GM12874 (cell line): ENCODE measurements around the gene C6orf118.

Experiments used
- TF ChIP-seq, protein P1 (sequence below): IDR thresholded peaks from 2 replicates; pipeline ENCODE4 v1.5.1; 2011; ENCODE audit warnings: low read depth, mild to moderate bottlenecking, control low read depth, low read length, moderate library complexity; ENCODE audit not compliant: insufficient read depth

The C6orf118 gene

DNA sequence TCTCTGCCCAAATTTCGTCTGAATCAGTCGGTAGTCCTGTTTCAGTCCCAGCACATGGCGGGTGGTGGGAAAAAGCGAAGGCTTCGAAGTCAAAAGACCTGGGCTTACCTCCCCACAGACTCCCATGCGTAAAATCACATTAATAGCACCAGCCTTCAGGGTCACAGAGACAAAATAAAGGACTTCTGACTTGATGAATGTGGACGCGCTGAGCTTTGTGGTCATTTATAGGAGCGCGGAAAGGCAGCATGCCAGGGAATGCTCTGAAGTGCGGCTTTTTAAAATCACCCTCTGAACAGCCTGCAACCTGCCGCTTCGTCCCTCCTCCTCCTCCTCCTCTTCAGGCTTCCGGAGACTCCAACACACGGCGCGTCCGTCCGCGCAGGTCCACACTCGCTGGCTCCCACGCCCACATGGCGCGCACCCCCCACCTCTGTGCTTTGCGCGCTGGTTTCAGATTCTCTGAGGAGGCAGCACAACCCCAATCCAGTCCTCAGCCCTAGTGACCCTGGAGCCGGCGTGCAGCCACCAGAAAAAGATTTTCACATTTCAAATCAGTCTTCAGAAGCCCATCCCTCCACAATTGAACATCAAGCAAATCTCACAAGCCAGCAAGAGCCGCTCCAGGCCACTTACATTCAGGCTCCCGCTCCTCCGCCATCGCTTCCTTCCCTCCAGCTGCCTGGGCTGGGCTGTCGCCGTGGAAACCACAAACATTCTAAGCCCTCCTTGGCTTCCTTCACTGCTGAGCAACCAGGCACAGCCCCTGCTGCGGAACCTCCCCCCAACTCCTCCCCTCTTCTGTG lies at the start of gene C6orf118:
Gene C6orf118 (minus strand): TSS at position 680 of the 806 bp plus-strand sequence. CDS start 19 bp downstream, at position 661.
- TF ChIP-seq, protein P1, sequence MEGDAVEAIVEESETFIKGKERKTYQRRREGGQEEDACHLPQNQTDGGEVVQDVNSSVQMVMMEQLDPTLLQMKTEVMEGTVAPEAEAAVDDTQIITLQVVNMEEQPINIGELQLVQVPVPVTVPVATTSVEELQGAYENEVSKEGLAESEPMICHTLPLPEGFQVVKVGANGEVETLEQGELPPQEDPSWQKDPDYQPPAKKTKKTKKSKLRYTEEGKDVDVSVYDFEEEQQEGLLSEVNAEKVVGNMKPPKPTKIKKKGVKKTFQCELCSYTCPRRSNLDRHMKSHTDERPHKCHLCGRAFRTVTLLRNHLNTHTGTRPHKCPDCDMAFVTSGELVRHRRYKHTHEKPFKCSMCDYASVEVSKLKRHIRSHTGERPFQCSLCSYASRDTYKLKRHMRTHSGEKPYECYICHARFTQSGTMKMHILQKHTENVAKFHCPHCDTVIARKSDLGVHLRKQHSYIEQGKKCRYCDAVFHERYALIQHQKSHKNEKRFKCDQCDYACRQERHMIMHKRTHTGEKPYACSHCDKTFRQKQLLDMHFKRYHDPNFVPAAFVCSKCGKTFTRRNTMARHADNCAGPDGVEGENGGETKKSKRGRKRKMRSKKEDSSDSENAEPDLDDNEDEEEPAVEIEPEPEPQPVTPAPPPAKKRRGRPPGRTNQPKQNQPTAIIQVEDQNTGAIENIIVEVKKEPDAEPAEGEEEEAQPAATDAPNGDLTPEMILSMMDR: no peak

DNA sequence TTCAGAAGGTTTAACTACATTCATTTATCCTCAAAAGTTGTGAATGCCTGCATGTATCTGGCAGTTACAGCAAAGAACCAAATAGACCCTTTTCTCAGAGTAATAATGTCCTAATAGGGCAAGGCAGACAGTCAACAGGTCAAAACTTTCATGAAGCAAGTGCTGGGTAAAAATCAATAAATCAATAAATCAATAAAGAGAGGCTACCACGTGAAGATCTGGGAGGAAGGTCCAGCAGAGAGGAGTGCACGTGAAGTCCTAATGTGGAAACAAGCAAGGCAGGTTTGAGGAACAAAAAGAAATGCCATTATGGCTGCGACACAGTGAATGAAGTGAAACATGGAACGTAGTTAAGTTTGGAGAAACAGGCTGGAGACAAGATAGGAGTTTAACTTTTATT lies 36.3 kb upstream of the C6orf118 start:
- TF ChIP-seq, protein P1: no peak

DNA sequence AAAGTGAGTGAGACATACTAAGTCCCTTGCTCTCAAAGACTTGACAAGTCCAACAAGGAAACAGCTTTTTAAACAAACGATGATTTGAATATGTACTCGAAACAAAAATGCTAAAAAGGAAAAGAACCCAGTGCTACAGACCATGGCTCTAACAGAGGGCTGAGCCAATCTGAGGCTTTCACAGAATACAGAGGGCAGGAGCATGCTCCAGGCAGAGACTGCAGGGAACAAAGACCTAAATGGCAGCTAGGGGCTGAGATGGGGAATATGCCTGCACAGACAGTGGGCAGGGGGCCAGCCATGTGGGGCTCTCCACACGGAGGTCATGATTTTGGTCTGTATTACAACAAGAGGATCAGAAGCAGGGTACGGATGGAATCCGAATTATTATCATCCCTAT lies 31.1 kb upstream of the C6orf118 start:
- TF ChIP-seq, protein P1: no peak

DNA sequence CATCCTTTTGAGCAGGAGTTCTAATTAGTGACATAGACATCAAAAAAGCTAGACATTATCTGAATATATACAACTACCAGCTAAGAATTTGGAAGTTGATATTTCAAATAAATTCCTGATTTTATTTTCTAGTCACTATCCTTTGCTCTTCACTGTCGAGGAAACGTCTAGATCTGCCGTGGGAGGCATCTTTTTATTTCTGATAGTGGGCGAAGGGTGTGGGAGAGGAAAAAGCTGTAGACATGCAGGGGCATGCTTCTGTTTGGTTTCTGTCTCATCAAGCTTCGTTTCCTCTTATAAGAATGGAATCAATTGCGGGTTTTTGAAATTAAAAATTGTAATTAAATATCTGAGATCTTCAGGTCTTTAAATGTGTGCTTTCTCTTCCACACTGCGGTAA lies 16.2 kb upstream of the C6orf118 start:
- TF ChIP-seq, protein P1: no peak

DNA sequence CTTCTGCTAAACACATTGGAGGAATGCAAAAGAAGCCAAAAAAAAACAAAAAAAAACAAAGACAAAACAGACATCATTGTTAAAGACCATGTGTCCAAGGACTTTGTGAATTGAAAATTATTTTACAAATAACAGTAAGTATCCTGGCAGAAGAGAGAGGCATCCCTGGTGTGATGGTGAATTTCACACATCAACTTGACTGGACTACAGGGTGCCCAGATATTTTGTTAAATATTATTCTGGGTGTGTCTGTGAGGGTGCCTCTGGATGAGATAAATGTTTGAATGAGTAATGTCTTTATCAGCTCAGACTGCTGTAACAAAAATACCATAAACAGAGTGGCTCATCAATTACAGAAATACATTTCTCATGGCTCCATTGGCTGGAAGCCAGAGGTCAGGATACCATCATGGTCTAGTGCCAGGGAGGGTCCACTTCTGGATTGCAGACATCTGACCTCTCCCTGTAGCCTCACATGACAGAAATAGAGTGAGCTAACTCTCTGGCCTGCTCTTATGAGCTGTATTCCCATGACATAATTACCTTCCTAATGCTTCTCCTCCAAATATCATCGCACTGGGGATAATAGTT lies 12.2 kb upstream of the C6orf118 start:
- TF ChIP-seq, protein P1: no peak

DNA sequence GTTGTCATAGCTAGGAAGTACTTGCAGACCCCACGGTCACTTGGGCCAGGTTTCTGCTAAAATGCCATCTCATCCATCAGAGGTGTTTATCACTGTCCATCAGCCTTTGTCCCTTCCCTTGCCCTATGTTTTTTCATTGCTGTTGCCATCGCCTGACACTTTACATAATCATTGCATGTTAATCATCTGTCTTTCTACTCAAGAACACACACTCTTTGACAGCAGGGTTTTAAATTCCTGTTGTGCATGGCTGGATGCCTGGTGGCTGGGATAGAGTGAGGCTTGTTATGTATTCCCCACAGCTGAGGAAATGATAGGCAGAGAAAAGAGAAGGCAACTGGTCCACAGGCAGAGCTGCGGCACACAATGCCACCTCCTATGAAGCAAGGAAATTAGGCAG lies 11.7 kb upstream of the C6orf118 start:
- TF ChIP-seq, protein P1: no peak

DNA sequence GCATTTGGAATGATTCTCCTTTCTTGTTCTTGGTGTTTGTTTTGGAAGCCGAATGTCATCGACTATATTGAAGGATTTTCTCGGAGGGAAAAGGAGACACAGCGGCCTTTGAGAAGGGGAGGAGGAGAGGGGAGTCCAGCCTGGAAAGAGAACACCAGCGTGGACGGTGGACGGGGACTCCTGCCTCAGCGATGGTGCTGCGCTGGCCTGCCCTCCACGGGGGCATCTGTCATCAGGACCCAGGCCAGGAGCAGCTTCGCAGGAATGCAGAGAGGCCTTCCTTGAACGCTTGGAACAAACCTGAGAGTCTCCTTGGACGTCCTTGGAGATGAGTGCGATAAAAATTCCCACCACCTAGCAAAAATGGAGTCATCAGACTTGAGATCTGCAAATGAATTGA lies 8.3 kb upstream of the C6orf118 start:
- TF ChIP-seq, protein P1: no peak
